ENCODE results near the gene CTSO.

DNA sequence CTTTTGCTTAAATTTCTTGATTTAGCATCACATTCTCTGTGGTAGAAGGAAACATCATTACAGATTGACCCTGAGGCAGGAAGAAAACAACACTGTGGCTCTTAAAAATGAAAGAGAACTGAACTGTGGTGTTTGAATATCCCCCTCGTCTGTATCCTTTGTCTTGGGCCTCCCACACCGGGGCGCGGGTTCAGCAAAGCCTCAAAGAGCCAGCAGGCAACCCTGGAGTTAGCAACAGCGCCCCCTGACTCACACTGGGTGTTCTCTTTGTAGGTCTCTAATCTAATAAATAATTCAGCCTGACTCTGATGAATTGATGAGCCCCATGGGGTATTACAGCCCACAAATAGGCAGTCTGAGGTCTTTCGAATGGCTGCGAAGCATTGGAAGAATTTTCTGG, 46.1 kb upstream of the CTSO start:
- TF ChIP-seq GATA3 (IDR thresholded peaks at IDR 0.05; ENCODE audit: low read depth, low read length) (no peak), GATA2 (IDR thresholded peaks at IDR 0.05; ENCODE audit: low read depth, low read length) (no peak)

Data from SH-SY5Y (cell line).